ENCODE results near the gene PEX11B.
A peak's percentile ranks its signal among the peaks of the same experiment; 100 is the strongest.

PEX11B gene

GRCh38 chr1:145901312-145902021 is 17.1 kb downstream of the PEX11B start:
- DNase-seq: no peak

- no peak for DNase-seq
These were observed 19.8 kb downstream of the PEX11B start for GRCh38 chr1:145898756-145899155.

GRCh38 chr1:145897969-145898368 is 20.5 kb downstream of the PEX11B start:
- no peak for DNase-seq

GRCh38 chr1:145895471-145895870 is 23.0 kb downstream of the PEX11B start:
- no peak for DNase-seq

GRCh38 chr1:145893306-145894055 is 25.0 kb downstream of the PEX11B start:
- no peak for DNase-seq

- no peak for DNase-seq
These were observed 25.9 kb downstream of the PEX11B start for GRCh38 chr1:145892486-145893087.

- peak; percentile 55 to 81 for DNase-seq
These were observed 26.7 kb downstream of the PEX11B start for GRCh38 chr1:145891587-145892485.

- DNase-seq: no peak
These were observed 27.4 kb downstream of the PEX11B start for GRCh38 chr1:145891143-145891542.

GRCh38 chr1:145889722-145890121 is 28.8 kb downstream of the PEX11B start:
- DNase-seq: no peak

GRCh38 chr1:145887631-145888030 is 30.9 kb downstream of the PEX11B start:
- no peak for DNase-seq

- no peak for DNase-seq
These were observed 31.7 kb downstream of the PEX11B start for GRCh38 chr1:145886816-145887215.

- DNase-seq: no peak
These were observed 32.1 kb downstream of the PEX11B start for GRCh38 chr1:145886390-145886789.

- DNase-seq: peak; percentile 68 to 85
These were observed 32.7 kb downstream of the PEX11B start, which contains the start of gene ANKRD35 for GRCh38 chr1:145885738-145886287. TSS of gene ANKRD35 (minus strand) at chr1:145885866. CDS start at chr1:145885758, 108 bp downstream.

- no peak for DNase-seq
These were observed 33.8 kb downstream of the PEX11B start for GRCh38 chr1:145884675-145885074.

GRCh38 chr1:145879775-145880174 is 38.7 kb downstream of the PEX11B start:
- DNase-seq: no peak

GRCh38 chr1:145878724-145879123 is 39.8 kb downstream of the PEX11B start:
- DNase-seq: peak in 1 of 2 donors; percentile 13

- no peak for DNase-seq
These were observed 40.5 kb downstream of the PEX11B start for GRCh38 chr1:145877923-145878486.

GRCh38 chr1:145874646-145875045 is 43.9 kb downstream of the PEX11B start:
- DNase-seq: no peak

- DNase-seq: peak; percentile 43 to 61
These were observed 46.3 kb downstream of the PEX11B start for GRCh38 chr1:145871994-145872924.

GRCh38 chr1:145868232-145868631 is 50.3 kb downstream of the PEX11B start:
- DNase-seq: no peak

Data from inflammatory macrophage treated with lipopolysaccharide for 1 hour (primary cell).